Measurements from ENCODE around the gene EPHB2.
"Not testable (repeated sequence)": the region's sequence is repeated elsewhere in the genome, so short reads cannot be mapped to it uniquely, and the experiment has no call there.

EPHB2 gene

DNA sequence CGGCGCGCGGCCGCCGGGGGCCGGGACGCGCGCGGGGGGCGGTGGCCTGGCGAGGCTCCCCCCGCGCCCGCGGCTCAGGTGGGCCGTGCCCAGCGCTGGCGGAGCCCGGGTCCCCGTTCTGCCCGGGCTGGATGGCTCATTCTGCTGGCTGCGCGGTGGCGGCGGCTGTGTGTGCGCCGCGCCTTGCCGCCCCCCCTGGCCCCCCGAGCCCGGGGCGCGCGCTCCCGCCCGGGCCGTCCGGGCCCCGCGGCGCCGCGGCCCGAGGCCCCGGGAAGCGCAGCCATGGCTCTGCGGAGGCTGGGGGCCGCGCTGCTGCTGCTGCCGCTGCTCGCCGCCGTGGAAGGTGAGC is at the start of gene EPHB2:
TSS of gene EPHB2 (plus strand) at position 139 of the 349 bp plus-strand sequence. CDS start at position 283, 144 bp downstream.
- DNase-seq (ENCODE audit: low spot score) = peak; percentile 79

GRCh38 chr1:22661880-22662279 is 48.8 kb upstream of the EPHB2 start:
- no peak for DNase-seq (ENCODE audit: low spot score)

- no peak for DNase-seq (ENCODE audit: low spot score)
Observed at GRCh38 chr1:22662318-22662717, 48.3 kb upstream of the EPHB2 start.

- no peak for DNase-seq (ENCODE audit: low spot score)
Observed at GRCh38 chr1:22662986-22663408, 47.6 kb upstream of the EPHB2 start.

DNA sequence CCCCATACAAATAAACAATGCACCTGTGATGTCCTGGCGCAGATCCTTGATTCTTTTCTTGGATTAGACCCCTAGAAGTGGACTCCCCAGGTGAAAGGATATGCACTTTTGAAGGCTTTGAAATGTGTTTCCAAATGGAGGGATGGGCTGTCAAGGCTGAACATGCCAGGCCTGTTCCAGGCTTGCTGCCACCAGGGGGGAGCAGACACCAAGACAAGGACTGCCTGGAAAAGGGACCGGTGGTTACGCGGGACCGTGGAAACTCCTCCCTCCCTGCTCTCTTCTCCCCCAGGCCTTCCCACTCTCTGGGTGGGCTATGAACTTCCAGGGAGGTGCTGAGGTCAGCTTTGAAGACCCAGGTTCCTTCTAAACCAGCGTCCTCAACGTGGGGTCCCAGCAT is 44.9 kb upstream of the EPHB2 start:
- peak; percentile 73 for DNase-seq (ENCODE audit: low spot score)

DNA sequence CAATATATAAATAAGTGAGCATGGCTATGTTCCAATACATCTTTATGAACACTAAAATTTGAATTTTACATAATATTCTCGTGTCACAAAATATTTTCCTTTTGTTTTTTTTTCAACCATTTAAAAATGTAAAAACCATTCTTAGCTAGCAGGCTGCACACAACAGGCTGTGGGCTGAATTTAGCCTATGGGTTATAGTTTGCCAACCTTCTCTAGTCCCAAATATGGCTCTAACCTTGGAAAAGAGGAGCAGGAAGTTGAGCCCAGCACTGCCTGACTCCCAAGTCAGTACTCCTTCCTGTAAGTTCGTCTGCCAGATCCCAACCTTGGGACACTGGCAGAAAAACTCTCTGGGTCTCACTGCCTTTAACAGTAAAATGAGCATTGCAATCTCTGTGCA is 44.2 kb upstream of the EPHB2 start:
- DNase-seq (ENCODE audit: low spot score) = no peak

DNA sequence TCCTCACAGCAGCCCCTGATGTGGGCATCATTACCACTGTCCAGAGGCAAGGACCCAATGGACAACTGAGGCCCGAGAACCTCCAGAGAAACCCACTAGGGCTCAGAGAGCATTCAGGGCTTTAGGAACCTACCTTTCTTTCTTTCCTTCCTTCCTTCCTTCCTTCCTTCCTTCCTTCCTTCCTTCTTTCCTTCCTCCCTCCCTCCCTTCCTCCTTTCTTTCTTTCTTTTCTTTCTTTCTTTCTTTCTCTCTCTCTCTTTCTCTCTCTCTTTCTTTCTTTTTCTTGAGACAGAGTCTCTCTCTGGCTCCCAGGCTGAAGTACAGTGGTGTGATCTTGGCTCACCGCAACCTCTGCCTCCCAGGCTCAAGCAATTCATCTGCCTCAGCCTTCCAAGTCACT is 41.8 kb upstream of the EPHB2 start:
- DNase-seq (ENCODE audit: low spot score) = not testable (repeated sequence)

- no peak for DNase-seq (ENCODE audit: low spot score)
Observed at GRCh38 chr1:22670352-22670975, 40.2 kb upstream of the EPHB2 start.

DNA sequence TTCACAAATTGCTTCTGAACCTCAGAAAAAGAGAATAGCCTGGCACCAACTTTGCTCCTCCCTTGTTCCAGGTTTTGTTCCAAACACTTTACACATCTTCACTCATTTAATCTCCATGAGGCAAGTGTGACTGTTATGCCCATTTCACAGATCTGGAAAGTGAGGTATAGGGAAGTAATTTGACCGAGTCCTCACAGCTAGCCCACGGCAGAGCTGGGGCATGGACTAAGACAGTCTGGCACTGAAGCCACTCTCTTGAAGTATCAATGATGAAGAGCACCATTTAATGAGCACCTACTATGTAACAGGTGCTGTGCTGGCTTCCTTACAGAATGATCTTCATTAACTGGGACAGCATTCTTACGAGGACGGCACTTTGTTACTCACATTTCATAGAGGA is 38.6 kb upstream of the EPHB2 start:
- no peak for DNase-seq (ENCODE audit: low spot score)

DNA sequence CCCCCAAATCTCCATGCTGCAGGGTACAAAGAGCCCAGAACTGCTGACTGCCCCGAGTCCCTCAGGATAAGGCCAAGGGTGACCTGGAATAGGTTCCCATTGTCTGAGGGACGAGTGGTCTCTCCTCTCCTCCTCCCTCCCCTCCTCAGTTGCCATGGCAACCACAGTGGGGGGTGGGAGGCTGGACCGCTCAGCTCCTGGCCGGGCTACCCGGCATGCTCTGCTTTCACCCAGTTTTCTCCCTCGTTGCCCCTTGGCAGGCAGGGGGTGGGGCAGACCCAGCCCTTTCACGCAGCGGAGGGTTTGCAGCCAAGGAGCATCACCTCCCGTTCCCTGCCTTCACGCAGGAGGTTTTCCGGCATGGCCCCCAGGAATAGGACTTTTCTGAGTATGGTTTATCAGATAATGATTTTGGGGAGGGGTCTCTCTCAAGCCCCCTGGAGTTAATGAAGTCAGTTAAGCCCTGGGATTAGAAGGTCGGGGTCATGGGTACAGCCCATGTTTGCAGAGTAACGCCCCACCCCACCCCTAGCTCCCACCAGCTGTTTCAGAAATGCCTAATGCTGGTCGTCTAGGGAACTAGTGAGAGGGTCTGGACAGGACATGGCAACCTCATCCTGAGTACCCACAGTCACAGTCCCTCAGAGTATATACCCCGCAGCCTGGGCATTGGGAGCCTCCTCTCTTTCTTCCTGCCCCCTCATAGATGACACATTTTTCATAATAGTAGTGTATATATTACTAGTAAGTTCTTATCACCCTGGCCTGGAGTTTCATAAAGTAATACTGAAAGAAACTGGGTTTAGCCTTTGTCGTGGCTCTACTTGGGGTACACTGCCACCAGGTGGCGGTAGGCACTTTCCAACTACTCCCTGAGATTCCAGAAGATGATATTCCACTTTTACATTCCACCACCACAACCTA is 36.9 kb upstream of the EPHB2 start:
- peak; percentile 72 for DNase-seq (ENCODE audit: low spot score)

GRCh38 chr1:22674410-22674749 is 36.3 kb upstream of the EPHB2 start:
- DNase-seq (ENCODE audit: low spot score) = no peak

GRCh38 chr1:22676151-22676550 is 34.5 kb upstream of the EPHB2 start:
- DNase-seq (ENCODE audit: low spot score) = not testable (repeated sequence)

GRCh38 chr1:22676916-22677583 is 33.6 kb upstream of the EPHB2 start:
- DNase-seq (ENCODE audit: low spot score) = no peak

GRCh38 chr1:22677931-22678896 is 32.4 kb upstream of the EPHB2 start:
- no peak for DNase-seq (ENCODE audit: low spot score)

DNA sequence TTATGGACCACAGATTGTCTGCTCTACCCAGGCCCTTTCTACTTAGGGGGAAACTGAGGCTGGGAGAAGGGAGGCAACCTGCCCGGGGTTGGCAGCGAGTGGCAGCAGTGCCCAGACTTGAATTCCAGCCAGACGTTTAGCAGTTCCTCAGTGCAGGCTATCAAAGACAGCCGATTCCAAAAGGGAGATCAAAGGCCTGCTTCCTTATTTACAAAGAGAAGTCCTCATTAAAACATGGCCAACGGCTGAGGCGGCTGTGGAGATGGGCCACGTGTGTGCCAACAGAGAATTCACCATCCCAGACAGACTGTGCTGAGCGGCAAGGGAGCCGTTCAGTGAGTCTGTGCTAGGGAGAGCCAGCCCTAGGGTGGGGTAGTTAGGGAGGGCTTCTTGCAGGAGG is 29.9 kb upstream of the EPHB2 start:
- no peak for DNase-seq (ENCODE audit: low spot score)

DNA sequence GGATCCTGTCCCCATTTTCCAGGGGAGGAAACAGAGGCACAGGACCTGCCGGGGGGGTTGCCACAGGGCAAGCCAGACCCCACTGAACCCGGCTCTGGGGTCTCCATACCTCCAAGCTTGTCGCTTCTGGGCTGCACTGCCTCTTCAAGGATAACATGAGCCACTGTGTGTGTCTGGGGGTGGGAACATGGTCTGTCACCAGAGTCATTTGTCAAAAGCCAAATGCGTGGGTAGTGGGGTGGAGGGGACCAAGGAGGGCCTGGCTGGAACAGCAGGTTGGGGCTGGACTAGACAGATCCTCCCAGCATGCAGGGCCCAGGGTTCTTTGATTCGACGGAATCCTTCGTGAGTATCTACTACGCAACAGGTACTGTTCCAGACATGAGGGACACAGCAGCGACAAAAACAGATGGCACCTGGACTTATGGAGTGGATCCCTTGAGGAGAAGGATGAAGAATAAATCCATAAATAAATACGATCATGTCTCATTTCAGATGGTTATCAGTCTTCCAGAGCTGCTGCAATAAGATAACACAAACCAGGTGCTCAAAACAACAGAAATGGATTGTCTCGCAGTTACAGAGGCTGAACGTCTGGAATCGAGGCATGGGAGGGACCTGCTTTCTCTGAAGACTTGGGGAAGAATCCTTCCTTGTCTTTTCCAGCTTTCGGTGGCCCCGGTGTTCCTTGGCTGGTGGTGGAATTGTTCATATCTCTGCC is 28.9 kb upstream of the EPHB2 start:
- DNase-seq (ENCODE audit: low spot score) = no peak

DNA sequence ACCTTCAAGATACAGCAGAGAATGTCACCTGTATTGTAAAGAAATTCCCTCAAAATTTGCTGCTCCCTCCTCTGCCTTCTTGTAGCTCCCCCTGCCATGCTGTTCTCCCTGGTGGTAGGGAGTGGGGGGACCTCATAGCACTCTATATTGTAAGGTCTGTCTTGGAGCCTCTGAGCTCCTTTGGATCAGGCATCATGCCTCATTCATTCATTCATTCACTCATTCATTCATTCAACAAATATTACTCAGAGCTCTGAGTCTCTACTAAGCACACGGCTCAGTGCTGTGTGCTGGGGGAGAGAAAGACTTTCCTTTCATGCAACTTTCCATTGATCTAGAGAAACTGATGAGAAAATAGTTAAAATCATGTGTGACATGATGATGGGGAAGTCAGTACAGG is 27.1 kb upstream of the EPHB2 start:
- no peak for DNase-seq (ENCODE audit: low spot score)

- no peak for DNase-seq (ENCODE audit: low spot score)
Observed at GRCh38 chr1:22685591-22686059, 25.0 kb upstream of the EPHB2 start.

GRCh38 chr1:22687191-22687590 is 23.4 kb upstream of the EPHB2 start:
- DNase-seq (ENCODE audit: low spot score) = no peak

DNA sequence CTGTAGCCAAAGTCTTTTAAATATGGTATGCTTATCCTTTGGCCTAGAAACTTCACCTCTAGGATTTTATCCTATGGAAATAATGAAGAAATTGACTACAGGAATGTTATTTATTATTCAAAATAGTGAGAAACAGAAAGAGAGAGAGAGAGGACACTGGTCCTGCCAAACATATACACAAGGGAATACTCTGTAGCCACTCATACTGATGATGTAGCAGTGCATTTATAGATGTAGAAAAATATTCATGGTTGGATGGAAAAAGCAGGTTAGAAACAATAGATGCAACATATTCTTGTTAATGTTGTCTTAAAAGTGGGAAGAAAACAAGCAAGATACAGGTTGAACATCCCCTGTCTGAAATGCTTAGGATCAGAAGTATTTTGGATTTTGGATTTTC is 22.2 kb upstream of the EPHB2 start:
- DNase-seq (ENCODE audit: low spot score) = no peak

- DNase-seq (ENCODE audit: low spot score) = peak; percentile 60
Observed at GRCh38 chr1:22689505-22689904, 21.1 kb upstream of the EPHB2 start.
